ENCODE data around the gene TSEN2. TPM values are rescaled to one million over a fixed set of nuclear protein-coding genes. Genes with fewer than 3 reads are reported as not detected.

Gene TSEN2
- total and polyA plus RNA-seq, 2 of the 13 experiments (the other 11 are each of a cell fraction or from before 2014, with no cell fraction given), result 11.0 to 17.3 TPM

DNA sequence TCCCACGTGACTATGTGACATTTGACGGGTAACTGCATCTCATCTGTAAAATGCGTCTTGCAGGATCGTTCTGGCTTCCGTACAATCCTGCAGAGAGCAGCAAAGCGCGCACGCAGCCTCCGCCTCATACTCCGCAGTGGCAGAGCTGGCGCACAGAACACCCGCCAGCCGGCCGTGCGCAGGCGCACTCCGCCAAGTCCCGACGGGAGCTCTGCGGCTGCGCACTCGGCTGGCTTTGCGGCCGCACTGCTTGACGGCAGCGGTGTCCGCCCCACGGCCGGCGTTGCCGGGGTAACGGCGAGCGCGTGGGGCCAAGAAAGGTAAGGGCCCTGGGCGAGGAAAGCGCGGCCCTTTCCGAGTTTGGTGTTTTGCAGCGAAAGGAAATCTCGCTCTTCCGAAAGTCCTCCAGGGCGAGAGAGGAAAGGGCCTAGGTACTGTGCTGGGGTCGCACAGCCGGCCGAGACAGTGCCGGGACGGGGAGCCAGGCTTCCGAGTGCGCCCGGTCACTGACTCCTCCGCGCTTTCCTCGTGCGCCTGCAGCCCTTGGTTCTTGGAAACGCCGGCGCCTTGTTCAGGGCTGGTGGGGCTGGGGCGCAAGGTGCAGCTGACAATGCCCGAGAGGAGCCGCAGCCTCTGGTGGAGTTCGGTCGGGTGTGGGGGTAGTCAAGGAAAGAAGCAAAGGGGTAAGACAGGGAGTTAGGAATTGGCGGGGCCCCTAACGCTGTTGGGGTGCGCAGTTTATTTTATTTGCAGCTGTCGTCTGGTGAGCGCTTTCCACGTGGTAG, at the start of gene TSEN2 (continued):
- TF ChIP-seq, protein P1, sequence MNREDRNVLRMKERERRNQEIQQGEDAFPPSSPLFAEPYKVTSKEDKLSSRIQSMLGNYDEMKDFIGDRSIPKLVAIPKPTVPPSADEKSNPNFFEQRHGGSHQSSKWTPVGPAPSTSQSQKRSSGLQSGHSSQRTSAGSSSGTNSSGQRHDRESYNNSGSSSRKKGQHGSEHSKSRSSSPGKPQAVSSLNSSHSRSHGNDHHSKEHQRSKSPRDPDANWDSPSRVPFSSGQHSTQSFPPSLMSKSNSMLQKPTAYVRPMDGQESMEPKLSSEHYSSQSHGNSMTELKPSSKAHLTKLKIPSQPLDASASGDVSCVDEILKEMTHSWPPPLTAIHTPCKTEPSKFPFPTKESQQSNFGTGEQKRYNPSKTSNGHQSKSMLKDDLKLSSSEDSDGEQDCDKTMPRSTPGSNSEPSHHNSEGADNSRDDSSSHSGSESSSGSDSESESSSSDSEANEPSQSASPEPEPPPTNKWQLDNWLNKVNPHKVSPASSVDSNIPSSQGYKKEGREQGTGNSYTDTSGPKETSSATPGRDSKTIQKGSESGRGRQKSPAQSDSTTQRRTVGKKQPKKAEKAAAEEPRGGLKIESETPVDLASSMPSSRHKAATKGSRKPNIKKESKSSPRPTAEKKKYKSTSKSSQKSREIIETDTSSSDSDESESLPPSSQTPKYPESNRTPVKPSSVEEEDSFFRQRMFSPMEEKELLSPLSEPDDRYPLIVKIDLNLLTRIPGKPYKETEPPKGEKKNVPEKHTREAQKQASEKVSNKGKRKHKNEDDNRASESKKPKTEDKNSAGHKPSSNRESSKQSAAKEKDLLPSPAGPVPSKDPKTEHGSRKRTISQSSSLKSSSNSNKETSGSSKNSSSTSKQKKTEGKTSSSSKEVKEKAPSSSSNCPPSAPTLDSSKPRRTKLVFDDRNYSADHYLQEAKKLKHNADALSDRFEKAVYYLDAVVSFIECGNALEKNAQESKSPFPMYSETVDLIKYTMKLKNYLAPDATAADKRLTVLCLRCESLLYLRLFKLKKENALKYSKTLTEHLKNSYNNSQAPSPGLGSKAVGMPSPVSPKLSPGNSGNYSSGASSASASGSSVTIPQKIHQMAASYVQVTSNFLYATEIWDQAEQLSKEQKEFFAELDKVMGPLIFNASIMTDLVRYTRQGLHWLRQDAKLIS (CRISPR knock-in tag; IDR thresholded peaks at IDR 0.05), result no peak
- no peak for TF ChIP-seq RARG (CRISPR knock-in tag; IDR thresholded peaks at IDR 0.05; ENCODE audit: low read depth)
- TF ChIP-seq, protein P2, sequence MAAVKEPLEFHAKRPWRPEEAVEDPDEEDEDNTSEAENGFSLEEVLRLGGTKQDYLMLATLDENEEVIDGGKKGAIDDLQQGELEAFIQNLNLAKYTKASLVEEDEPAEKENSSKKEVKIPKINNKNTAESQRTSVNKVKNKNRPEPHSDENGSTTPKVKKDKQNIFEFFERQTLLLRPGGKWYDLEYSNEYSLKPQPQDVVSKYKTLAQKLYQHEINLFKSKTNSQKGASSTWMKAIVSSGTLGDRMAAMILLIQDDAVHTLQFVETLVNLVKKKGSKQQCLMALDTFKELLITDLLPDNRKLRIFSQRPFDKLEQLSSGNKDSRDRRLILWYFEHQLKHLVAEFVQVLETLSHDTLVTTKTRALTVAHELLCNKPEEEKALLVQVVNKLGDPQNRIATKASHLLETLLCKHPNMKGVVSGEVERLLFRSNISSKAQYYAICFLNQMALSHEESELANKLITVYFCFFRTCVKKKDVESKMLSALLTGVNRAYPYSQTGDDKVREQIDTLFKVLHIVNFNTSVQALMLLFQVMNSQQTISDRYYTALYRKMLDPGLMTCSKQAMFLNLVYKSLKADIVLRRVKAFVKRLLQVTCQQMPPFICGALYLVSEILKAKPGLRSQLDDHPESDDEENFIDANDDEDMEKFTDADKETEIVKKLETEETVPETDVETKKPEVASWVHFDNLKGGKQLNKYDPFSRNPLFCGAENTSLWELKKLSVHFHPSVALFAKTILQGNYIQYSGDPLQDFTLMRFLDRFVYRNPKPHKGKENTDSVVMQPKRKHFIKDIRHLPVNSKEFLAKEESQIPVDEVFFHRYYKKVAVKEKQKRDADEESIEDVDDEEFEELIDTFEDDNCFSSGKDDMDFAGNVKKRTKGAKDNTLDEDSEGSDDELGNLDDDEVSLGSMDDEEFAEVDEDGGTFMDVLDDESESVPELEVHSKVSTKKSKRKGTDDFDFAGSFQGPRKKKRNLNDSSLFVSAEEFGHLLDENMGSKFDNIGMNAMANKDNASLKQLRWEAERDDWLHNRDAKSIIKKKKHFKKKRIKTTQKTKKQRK (IDR thresholded peaks at IDR 0.05; ENCODE audit: low read length), result no peak
- TF ChIP-seq HDAC1 (CRISPR knock-in tag; IDR thresholded peaks at IDR 0.05), result peak; percentile 96
- no peak for TF ChIP-seq SIN3B (IDR thresholded peaks at IDR 0.05; ENCODE audit: low read length)
- peak; percentile 85 for TF ChIP-seq ASH2L (IDR thresholded peaks at IDR 0.05; ENCODE audit: insufficient read length, low read depth, low read length)
- TF ChIP-seq ZBTB42 (CRISPR knock-in tag; IDR thresholded peaks at IDR 0.05), result no peak; the same call in 1 of the 2 replicates
- TF ChIP-seq ARNT (IDR thresholded peaks at IDR 0.05), result no peak
- peak; percentile 72 for TF ChIP-seq ZNF788 (CRISPR knock-in tag; IDR thresholded peaks at IDR 0.05; ENCODE audit: borderline replicate concordance)
- TF ChIP-seq SUZ12 (IDR thresholded peaks at IDR 0.05; ENCODE audit: low read depth, low read length), result no peak
- peak; percentile 68; the same call in 1 of the 2 replicates for TF ChIP-seq SP4 (CRISPR knock-in tag; IDR thresholded peaks at IDR 0.05)
- TF ChIP-seq, protein P3, sequence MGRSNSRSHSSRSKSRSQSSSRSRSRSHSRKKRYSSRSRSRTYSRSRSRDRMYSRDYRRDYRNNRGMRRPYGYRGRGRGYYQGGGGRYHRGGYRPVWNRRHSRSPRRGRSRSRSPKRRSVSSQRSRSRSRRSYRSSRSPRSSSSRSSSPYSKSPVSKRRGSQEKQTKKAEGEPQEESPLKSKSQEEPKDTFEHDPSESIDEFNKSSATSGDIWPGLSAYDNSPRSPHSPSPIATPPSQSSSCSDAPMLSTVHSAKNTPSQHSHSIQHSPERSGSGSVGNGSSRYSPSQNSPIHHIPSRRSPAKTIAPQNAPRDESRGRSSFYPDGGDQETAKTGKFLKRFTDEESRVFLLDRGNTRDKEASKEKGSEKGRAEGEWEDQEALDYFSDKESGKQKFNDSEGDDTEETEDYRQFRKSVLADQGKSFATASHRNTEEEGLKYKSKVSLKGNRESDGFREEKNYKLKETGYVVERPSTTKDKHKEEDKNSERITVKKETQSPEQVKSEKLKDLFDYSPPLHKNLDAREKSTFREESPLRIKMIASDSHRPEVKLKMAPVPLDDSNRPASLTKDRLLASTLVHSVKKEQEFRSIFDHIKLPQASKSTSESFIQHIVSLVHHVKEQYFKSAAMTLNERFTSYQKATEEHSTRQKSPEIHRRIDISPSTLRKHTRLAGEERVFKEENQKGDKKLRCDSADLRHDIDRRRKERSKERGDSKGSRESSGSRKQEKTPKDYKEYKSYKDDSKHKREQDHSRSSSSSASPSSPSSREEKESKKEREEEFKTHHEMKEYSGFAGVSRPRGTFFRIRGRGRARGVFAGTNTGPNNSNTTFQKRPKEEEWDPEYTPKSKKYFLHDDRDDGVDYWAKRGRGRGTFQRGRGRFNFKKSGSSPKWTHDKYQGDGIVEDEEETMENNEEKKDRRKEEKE (IDR thresholded peaks at IDR 0.05), result no peak
- TF ChIP-seq HOXA7 (CRISPR knock-in tag; IDR thresholded peaks at IDR 0.05), result no peak
- TF ChIP-seq MAFF (IDR thresholded peaks at IDR 0.05; ENCODE audit: low read depth, low read length), result no peak
- TF ChIP-seq PHF21A (CRISPR knock-in tag; IDR thresholded peaks at IDR 0.05), result no peak; the same call in 1 of the 2 replicates
- TF ChIP-seq, protein P4, sequence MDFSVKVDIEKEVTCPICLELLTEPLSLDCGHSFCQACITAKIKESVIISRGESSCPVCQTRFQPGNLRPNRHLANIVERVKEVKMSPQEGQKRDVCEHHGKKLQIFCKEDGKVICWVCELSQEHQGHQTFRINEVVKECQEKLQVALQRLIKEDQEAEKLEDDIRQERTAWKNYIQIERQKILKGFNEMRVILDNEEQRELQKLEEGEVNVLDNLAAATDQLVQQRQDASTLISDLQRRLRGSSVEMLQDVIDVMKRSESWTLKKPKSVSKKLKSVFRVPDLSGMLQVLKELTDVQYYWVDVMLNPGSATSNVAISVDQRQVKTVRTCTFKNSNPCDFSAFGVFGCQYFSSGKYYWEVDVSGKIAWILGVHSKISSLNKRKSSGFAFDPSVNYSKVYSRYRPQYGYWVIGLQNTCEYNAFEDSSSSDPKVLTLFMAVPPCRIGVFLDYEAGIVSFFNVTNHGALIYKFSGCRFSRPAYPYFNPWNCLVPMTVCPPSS (IDR thresholded peaks at IDR 0.05), result no peak
- TF ChIP-seq NFATC3 (CRISPR knock-in tag; IDR thresholded peaks at IDR 0.05), result 0 out of 2 replicates have a peak, but pooled peaks have one; percentile 13
- TF ChIP-seq SRSF9 (IDR thresholded peaks at IDR 0.05; ENCODE audit: borderline replicate concordance, insufficient read depth, low read depth, low read length, poor library complexity, severe bottlenecking), result no peak
